Muscle of leg (tissue), 11 donors: ENCODE measurements around the gene ARHGEF35. TPM values are rescaled to one million over a fixed set of nuclear protein-coding genes. Genes with fewer than 3 reads are reported as not detected.
"Not testable (repeated sequence)": the region's sequence is repeated elsewhere in the genome, so short reads cannot be mapped to it uniquely, and the experiment has no call there.

Experiments used
- DNase-seq: peaks from one replicate; pipeline ENCODE4 v3.0.0; 2013
- H3K27ac ChIP-seq: one replicate; pipeline ENCODE4 v1.5.1; 2013; ENCODE audit warnings: mild to moderate bottlenecking, low read length, control low read depth
- H3K27me3 ChIP-seq: one replicate; pipeline ENCODE4 v1.6.1; 2013; ENCODE audit warnings: low read length; ENCODE audit not compliant: control insufficient read depth, insufficient read depth
- H3K36me3 ChIP-seq: one replicate; pipeline ENCODE4 v1.6.1; 2013; ENCODE audit warnings: low read length; ENCODE audit not compliant: control insufficient read depth, insufficient read depth
- H3K4me1 ChIP-seq: one replicate; pipeline ENCODE4 v1.6.1; 2013; ENCODE audit warnings: low read length; ENCODE audit not compliant: control insufficient read depth, insufficient read depth
- H3K4me3 ChIP-seq: one replicate; pipeline ENCODE4 v1.5.1; 2013; ENCODE audit warnings: low read length, control low read depth
- H3K9me3 ChIP-seq: replicated peaks from 2 replicates; pipeline ENCODE4 v1.6.1; 2013; ENCODE audit warnings: low read depth, low read length; ENCODE audit not compliant: control insufficient read depth
- WGBS: methylation state at CpG from one replicate; pipeline ENCODE4 v1.1.5; 2013; ENCODE audit warnings: missing lambda C conversion rate; ENCODE audit not compliant: insufficient coverage; 5-methylcytosine and 5-hydroxymethylcytosine counted together
- polyA plus RNA-seq, 8 donors: library from polyadenylated mRNA; unstranded; fragments of 120-200 nt; gene quantifications; one replicate each; pipeline versions ENCODE4 v1.2.1 to v1.2.3, GENCODE V29; 2013; ENCODE audit warnings: inconsistent platforms in 1 of 8, low replicate concordance in 1 of 8; ENCODE audit not compliant: insufficient read length in 8 of 8, insufficient read depth in 1 of 8
- total RNA-seq: library from RNA; stranded (reverse); fragments of 120-200 nt; gene quantifications from one replicate; pipeline ENCODE4 v1.2.4, GENCODE V29; 2013

The ARHGEF35 gene
- total and polyA plus RNA-seq, 9 donors: 0.80 to 3.3 (median 1.6) TPM

DNA sequence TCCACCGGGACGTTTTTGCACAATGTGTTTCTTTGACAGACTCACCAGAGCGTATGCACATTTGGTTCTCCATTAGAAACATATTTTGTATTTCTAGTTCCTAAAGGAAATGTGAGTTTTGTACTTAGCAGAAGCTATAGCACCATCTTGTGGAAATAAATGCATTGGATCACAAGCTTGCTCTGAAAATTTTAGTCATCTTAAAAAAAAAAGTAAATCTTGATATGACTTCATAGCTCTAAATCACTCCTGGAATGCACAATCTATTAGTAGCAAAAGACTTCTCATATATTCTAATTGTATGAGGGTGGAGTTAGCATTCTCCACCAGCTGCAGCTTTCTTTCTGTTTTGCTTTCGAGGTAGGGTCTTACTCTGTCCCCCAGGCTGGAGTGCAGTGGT, 23.5 kb upstream of the ARHGEF35 start:
- H3K27me3 ChIP-seq, DNase-seq, H3K9me3 ChIP-seq, H3K27ac ChIP-seq, H3K36me3 ChIP-seq, H3K4me1 ChIP-seq, H3K4me3 ChIP-seq: not testable (repeated sequence)
- WGBS: no CpG with 5 or more reads among the region's 4 CpGs

DNA sequence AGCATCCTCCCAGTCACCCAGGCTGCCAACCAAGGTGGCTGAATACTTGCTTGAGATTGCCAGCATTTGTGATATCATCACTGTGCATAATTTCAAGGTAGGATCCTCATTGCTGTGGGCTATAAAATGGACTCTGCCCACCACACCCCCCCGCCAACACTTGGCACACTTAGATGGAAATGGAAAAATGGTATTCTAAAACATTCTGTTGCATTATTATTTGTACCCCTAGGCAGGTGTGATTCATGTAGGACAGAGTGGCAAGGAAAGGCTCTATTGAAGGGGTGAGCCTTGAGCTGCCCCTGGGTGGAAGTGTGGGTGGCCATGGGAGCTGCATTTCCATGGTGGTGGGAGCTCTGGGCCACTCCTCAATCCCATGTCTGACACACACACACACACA, 22.9 kb upstream of the ARHGEF35 start:
- H3K27me3 ChIP-seq, H3K36me3 ChIP-seq, DNase-seq, H3K4me3 ChIP-seq, H3K4me1 ChIP-seq, H3K9me3 ChIP-seq, H3K27ac ChIP-seq: not testable (repeated sequence)
- no CpG with 5 or more reads among the region's 1 CpG for WGBS

DNA sequence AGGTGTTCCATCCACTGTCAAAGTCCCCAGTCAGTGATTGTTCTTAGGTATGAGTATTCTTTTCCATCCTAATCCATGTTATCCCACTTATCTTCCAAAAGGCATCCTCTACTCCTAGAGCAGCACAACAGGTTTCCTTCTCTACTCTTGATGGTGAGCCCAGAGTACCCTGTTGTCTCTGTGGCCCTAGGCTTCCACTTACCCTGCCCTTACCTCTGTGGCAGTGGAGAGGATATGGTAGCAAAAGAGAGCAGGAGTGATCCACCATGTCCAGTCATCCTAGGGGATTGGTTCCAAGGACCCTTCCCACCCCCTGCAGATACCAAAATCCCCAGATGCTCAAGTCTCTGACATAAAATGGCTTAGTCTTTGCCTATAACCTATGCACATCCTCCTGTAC, 21.6 kb upstream of the ARHGEF35 start:
- not testable (repeated sequence) for H3K27me3 ChIP-seq, H3K4me3 ChIP-seq, H3K4me1 ChIP-seq, H3K36me3 ChIP-seq, H3K9me3 ChIP-seq, DNase-seq, H3K27ac ChIP-seq

DNA sequence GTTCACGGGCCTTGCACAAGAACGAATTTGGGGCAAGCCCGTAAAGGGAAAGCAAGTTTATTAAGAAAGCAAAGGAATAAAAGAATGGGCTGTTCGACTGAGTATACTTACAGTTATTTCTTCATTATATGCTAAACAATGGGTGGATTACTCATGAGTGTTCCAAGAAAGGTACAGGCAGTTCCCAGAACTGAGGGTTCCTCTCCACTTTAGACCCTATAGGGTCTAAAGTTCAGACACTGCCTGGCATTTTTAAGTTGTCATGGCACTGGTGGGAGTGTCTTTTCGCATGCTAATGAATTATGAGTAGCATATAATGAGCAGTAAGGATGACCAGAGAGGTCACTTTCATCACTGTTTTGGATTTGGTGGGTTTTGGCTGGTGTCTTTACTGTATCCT, 9.7 kb upstream of the ARHGEF35 start:
- H3K36me3 ChIP-seq, H3K4me3 ChIP-seq, H3K27ac ChIP-seq, H3K27me3 ChIP-seq, H3K9me3 ChIP-seq, H3K4me1 ChIP-seq, DNase-seq: not testable (repeated sequence)
- WGBS: no CpG with 5 or more reads among the region's 5 CpGs

DNA sequence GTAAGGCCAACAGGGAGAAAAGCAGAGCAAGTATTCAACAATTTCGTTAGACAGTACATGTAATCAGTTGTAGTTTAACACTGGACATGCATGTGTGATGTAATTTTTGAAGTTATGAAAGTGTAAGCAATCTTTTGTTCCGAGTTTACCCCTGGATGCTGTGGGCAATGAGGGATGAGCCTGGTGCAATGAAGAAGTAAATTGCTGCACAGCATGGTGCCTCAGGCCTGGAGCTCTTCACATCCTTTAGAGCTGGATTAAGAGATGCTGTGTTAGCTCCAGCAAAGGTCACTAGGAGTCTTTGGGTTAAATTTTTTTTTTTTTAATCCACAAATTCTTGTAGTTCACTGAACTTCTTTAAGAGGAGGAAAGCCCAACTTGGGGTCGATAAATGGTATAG, 7.5 kb upstream of the ARHGEF35 start:
- H3K9me3 ChIP-seq, H3K27ac ChIP-seq, H3K27me3 ChIP-seq, H3K4me3 ChIP-seq, H3K36me3 ChIP-seq, H3K4me1 ChIP-seq, DNase-seq: not testable (repeated sequence)
- no CpG with 5 or more reads among the region's 3 CpGs for WGBS

DNA sequence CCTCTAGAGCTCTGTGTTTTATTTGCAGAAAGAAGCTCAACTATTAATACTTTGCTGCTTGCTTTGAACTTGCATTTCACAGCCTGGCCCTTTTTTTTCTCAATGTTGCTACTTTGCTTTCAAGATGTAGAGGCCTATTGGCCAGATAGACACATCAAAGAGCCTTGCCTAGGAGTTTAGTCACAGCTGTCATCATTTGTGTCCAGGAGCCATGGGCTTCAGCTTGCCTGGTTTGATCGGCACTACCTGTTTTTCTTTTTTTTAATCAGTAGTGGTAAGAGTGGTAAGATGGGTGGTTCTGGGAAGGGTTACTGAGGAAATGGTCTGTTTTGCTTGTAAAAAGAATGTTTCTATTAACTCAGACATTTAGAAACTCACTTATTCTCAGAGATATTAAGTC, 6.3 kb upstream of the ARHGEF35 start:
- WGBS: no CpG with 5 or more reads among the region's 1 CpG
- not testable (repeated sequence) for H3K27me3 ChIP-seq, H3K27ac ChIP-seq, DNase-seq, H3K4me1 ChIP-seq, H3K36me3 ChIP-seq, H3K4me3 ChIP-seq, H3K9me3 ChIP-seq

DNA sequence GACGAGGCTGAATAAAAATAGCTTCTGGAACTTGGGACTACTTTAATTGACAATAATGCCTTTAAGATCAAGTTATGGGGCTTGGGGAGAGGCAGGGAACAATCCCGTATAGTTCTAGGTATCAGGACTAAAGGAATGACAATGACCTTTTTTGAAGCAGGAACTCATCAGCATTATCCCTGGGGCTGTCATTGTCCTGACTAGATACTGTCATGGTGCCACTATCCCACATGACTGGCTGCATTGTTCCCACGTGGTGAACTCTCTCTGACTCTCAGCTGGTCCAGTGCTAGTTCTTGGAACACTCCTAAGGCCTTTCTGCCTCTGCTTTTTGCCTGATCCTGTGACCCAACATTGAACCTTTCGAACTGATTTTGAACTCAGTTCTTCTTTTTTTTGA, 3.3 kb upstream of the ARHGEF35 start:
- not testable (repeated sequence) for DNase-seq
- WGBS: no CpG with 5 or more reads among the region's 4 CpGs

DNA sequence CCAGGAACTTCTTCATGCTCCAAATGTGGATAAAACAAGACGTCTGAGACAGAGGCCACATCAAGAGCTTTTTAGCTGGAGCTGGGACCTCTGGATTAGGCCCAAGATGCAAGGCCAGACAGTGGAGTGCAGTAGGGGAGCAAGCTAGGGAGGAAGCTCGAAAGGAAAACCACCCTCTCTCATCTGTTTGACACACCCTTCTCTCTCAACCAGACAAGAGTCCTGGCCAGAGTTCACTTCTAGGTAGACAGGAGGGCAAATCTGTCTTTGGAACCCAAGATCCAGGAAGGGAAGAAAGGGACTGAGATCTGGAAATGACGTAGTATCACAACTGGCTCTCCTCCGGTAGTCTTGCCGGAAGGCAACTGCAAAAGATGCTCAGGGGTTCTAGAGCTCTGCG, 1.2 kb downstream of the ARHGEF35 start:
- H3K4me1 ChIP-seq, H3K36me3 ChIP-seq, H3K27me3 ChIP-seq, DNase-seq, H3K4me3 ChIP-seq, H3K27ac ChIP-seq, H3K9me3 ChIP-seq: not testable (repeated sequence)
- no CpG with 5 or more reads among the region's 6 CpGs for WGBS

More for the DNA sequence above, 3.3 kb upstream of the ARHGEF35 start:
- H3K27ac ChIP-seq, H3K9me3 ChIP-seq, H3K36me3 ChIP-seq, H3K27me3 ChIP-seq, H3K4me3 ChIP-seq, H3K4me1 ChIP-seq: not testable (repeated sequence)

DNA sequence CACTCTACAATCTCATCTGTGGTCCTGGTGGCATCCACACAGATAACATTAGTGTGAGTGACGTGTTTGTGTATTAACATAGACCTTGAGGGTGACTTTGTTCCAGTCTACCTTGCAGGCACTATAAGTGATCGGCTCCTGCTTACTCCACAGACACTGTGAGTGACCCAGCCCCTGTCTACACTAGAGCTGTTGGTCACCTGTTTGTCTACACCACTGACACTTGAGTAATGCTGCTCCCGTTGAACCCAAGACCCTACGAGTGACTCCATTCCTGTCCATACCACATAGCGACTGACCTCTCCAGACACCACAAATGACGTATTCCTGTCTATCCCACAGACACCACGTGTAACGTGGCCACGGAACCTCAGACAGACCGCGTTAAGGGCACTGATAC, 1.9 kb downstream of the ARHGEF35 start:
- H3K36me3 ChIP-seq, H3K9me3 ChIP-seq, DNase-seq, H3K27me3 ChIP-seq, H3K27ac ChIP-seq, H3K4me1 ChIP-seq, H3K4me3 ChIP-seq: not testable (repeated sequence)
- WGBS: no CpG with 5 or more reads among the region's 11 CpGs

DNA sequence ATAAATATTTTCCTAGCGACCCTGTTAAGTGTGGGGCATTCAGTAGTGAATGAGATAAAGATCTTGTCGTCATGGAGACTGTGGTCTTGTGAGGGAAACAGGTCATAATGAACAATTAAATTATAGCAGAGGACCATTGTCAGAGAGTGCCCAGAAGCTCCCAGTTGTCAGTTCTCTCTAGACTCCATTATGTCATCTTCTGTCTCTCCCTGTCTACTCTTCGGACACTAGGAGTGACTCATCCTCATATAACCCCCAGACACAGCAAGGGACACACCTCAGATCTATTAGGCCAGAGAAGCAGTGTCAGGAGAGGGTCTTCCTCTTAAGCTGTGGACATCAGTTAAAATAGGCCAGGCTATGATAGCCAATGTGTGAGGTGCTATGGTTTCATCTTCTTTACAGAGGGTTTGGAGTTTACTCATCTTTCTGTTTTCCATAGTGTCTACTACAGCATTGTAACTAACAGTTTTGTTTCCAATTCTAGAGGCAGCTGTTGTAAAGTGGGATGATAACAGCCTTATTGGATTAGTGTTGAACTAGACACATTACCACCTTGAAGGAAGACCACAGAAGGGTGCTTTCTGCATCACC, 7.0 kb downstream of the ARHGEF35 start:
- H3K27ac ChIP-seq, H3K4me3 ChIP-seq, H3K4me1 ChIP-seq, DNase-seq, H3K27me3 ChIP-seq, H3K36me3 ChIP-seq, H3K9me3 ChIP-seq: not testable (repeated sequence)
- WGBS: no CpG with 5 or more reads among the region's 3 CpGs

DNA sequence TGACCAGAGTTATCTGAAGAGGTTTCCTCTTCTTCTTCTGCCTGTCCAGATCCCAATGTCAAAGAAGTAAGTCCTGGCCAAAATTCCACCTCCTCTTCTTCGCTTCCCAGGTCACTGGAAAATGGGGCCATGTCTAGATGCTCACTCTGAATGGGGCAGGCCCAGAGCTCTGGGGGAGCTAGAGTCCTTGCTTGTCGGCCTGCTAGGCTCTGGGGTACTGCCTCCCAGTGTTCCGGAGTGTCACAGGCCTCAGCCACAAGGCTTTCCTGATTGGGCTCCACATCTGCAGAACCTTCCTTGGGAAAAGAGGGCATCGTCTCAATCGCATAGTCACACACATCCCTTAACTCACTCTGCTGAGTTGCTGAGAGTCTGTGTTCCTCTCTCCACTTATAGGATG, 7.8 kb downstream of the ARHGEF35 start:
- DNase-seq, H3K9me3 ChIP-seq, H3K4me1 ChIP-seq, H3K27ac ChIP-seq, H3K27me3 ChIP-seq, H3K36me3 ChIP-seq, H3K4me3 ChIP-seq: not testable (repeated sequence)
- WGBS: no CpG with 5 or more reads among the region's 5 CpGs
